Endothelial cell of umbilical vein (primary cell): Measurements from ENCODE around the gene FAM120B. TPM values are rescaled to one million over a fixed set of nuclear protein-coding genes. Genes with fewer than 3 reads are reported as not detected.

Experiments
- BruUV-seq: library from RNA; stranded (reverse); fragments of 400-500 nt; replicated peaks from 2 replicates; lab custom pipeline; 2021; lab: Mats Ljungman, UMichigan
- CTCF ChIA-PET: fragments of 300-600, 350-600 bp; sonication (Branson Sonifier 250); formaldehyde crosslinking; loops from one replicate; lab custom pipeline; 2021; ENCODE audit warnings: antibody characterized with exemption, inconsistent platforms; lab: Charles Lee
- POLR2A ChIA-PET: fragments of 300-600, 350-600 bp; sonication (Branson Sonifier 250); formaldehyde crosslinking; loops from one replicate; lab custom pipeline; 2021; ENCODE audit warnings: antibody characterized with exemption, inconsistent platforms; lab: Charles Lee
- DNase-seq: peaks from one replicate; pipeline ENCODE4 v3.0.0-alpha.2; 2011; ENCODE audit warnings: low read depth, low spot score
- FAIRE-seq: peaks from 2 replicates; lab custom pipeline; 2011; peaks lifted over from hg19 to GRCh38; lab: Jason Lieb, UNC
- H2AFZ ChIP-seq: 2 replicates; pipeline ENCODE4 v1.6.0; 2012; ENCODE audit warnings: low read depth, low read length, control low read depth, inconsistent platforms
- H3K27ac ChIP-seq: 2 replicates; pipeline ENCODE4 v1.5.1; 2011; ENCODE audit warnings: low read depth, mild to moderate bottlenecking, control low read depth, low read length, moderate library complexity; ENCODE audit not compliant: insufficient read depth
- H3K27me3 ChIP-seq, 2 experiments: 2 replicates each; pipeline versions ENCODE4 v1.6.0 to v1.6.1; 2011; ENCODE audit warnings: low read length in 2 of 2, mixed read lengths in 1 of 2; ENCODE audit not compliant: control insufficient read depth in 2 of 2, insufficient read depth in 2 of 2
- H3K36me3 ChIP-seq, 2 experiments: 2 replicates in 1 of 2; 3 replicates in 1 of 2; pipeline ENCODE4 v1.5.1; 2011; ENCODE audit warnings: low read length in 2 of 2, mild to moderate bottlenecking in 1 of 2, moderate library complexity in 1 of 2; ENCODE audit not compliant: control insufficient read depth in 2 of 2, insufficient read depth in 2 of 2; ENCODE audit errors: extremely low read depth in 1 of 2
- H3K4me1 ChIP-seq: 3 replicates; pipeline ENCODE4 v1.5.1; 2011; ENCODE audit warnings: mild to moderate bottlenecking, low read length; ENCODE audit not compliant: control insufficient read depth, insufficient read depth; ENCODE audit errors: extremely low read depth
- H3K4me2 ChIP-seq: 2 replicates; pipeline ENCODE4 v1.6.1; 2011; ENCODE audit warnings: low read length, control low read depth, mixed read lengths; ENCODE audit not compliant: insufficient read depth
- H3K4me3 ChIP-seq, 3 experiments: fragments of 200-600 bp in 1 of 3; sonication (generic), shearing (Covaris generic) in 1 of 3; replicated peaks in 1 of 3; 2 replicates each; pipeline ENCODE4 v1.5.1; 2011 to 2016; ENCODE audit warnings: control low read depth in 3 of 3, low read length in 3 of 3, mild to moderate bottlenecking in 2 of 3, inconsistent platforms in 1 of 3, low read depth in 1 of 3, moderate library complexity in 1 of 3; ENCODE audit not compliant: insufficient read depth in 1 of 3
- H3K79me2 ChIP-seq: 2 replicates; pipeline ENCODE4 v1.6.0; 2012; ENCODE audit warnings: low read length, inconsistent platforms; ENCODE audit not compliant: control insufficient read depth, insufficient read depth
- H3K9ac ChIP-seq: replicated peaks from 2 replicates; pipeline ENCODE3; 2011; ENCODE audit warnings: low read length, control low read depth; ENCODE audit not compliant: insufficient read depth; ENCODE audit errors: extremely low read depth
- H3K9me1 ChIP-seq: replicated peaks from 3 replicates; pipeline ENCODE4 v1.6.0; 2011; ENCODE audit warnings: mild to moderate bottlenecking, low read length; ENCODE audit not compliant: control insufficient read depth, insufficient read depth; ENCODE audit errors: extremely low read depth
- H3K9me3 ChIP-seq: replicated peaks from 2 replicates; pipeline ENCODE4 v1.5.1; 2012; ENCODE audit warnings: low read length, inconsistent platforms; ENCODE audit not compliant: control insufficient read depth, insufficient read depth
- H4K20me1 ChIP-seq: replicated peaks from 2 replicates; pipeline ENCODE3; 2011; ENCODE audit warnings: mild to moderate bottlenecking, low read length; ENCODE audit not compliant: control insufficient read depth, insufficient read depth; ENCODE audit errors: extremely low read depth
- EZH2 ChIP-seq: IDR thresholded peaks from 2 replicates; pipeline ENCODE4 v1.6.1; 2012; ENCODE audit warnings: borderline replicate concordance, low read depth, mild to moderate bottlenecking, moderate library complexity, low read length, inconsistent platforms; ENCODE audit not compliant: severe bottlenecking
- FOS ChIP-seq: IDR thresholded peaks from 2 replicates; pipeline ENCODE4 v1.6.1; 2011; ENCODE audit warnings: mild to moderate bottlenecking, low read length, moderate library complexity, borderline replicate concordance; ENCODE audit not compliant: insufficient read depth
- GATA2 ChIP-seq: IDR thresholded peaks from 2 replicates; pipeline ENCODE4 v1.7.0; 2011; ENCODE audit warnings: low read depth, mild to moderate bottlenecking, moderate library complexity, mixed read lengths, low read length; ENCODE audit not compliant: insufficient read length, insufficient read depth
- JUN ChIP-seq: IDR thresholded peaks from 2 replicates; pipeline ENCODE4 v1.6.1; 2011; ENCODE audit warnings: borderline replicate concordance, low read depth; ENCODE audit not compliant: insufficient read length, insufficient read depth
- MYC ChIP-seq: IDR thresholded peaks from one replicate; pipeline ENCODE4 v1.6.1; 2011; ENCODE audit warnings: mild to moderate bottlenecking, low read depth, low read length
- POLR2A ChIP-seq: IDR thresholded peaks from 2 replicates; pipeline ENCODE4 v1.6.1; 2012; ENCODE audit warnings: low read depth, mild to moderate bottlenecking, control low read depth, low read length
- POLR2AphosphoS5 ChIP-seq: IDR thresholded peaks from 2 replicates; pipeline ENCODE4 v1.6.1; 2012; ENCODE audit warnings: low read depth, mild to moderate bottlenecking, control low read depth, low read length, moderate library complexity; ENCODE audit not compliant: insufficient read depth
- dilution Hi-C: fragments of 300-500 bp; cut with MboI; formaldehyde crosslinking; loops from one replicate; pipeline ENCODE4 v1.15.0; 2019; ENCODE audit warnings: low sequenced_read_pairs; ENCODE audit not compliant: extremely low pct_ligation_motif_present
- intact Hi-C: fragments of 100-400 bp; cut with micrococcal nuclease; formaldehyde crosslinking; loops from one replicate; pipeline ENCODE4 v1.10.0; 2022
- polyA plus RNA-seq, 4 experiments: library from polyadenylated mRNA; depleted of rRNA in 3 of 4; stranded (reverse) in 3 of 4; unstranded in 1 of 4; fragments of >200 nt; gene quantifications; 2 replicates each; pipeline versions ENCODE4 v1.2.1 to v1.2.3, GENCODE V29; 2011 to 2012; ENCODE audit warnings: missing spikeins in 1 of 4
- total RNA-seq: library from RNA; stranded (reverse); gene quantifications from 2 replicates; pipeline ENCODE4 v1.2.3, GENCODE V29; 2021
- TF ChIP-seq, protein P1 (sequence below): IDR thresholded peaks from 2 replicates; pipeline ENCODE4 v1.6.1; 2011; ENCODE audit not compliant: insufficient read depth, insufficient read length
- TF ChIP-seq, protein P2 (sequence below), 2 donors: IDR thresholded peaks; 1 replicate in 1 of 2; 2 replicates in 1 of 2; pipeline ENCODE4 v1.5.1; 2011; ENCODE audit warnings: low read length in 2 of 2, mild to moderate bottlenecking in 2 of 2, moderate library complexity in 2 of 2, control low read depth in 1 of 2, inconsistent platforms in 1 of 2, low read depth in 1 of 2; ENCODE audit not compliant: insufficient read depth in 1 of 2; ENCODE audit errors: extremely low read depth in 1 of 2

The FAM120B gene
- total and polyA plus RNA-seq, 2 donors (not counting 3 experiments of a cell fraction or from before 2014, with no cell fraction given), result 10.8 to 28.2 TPM

DNA sequence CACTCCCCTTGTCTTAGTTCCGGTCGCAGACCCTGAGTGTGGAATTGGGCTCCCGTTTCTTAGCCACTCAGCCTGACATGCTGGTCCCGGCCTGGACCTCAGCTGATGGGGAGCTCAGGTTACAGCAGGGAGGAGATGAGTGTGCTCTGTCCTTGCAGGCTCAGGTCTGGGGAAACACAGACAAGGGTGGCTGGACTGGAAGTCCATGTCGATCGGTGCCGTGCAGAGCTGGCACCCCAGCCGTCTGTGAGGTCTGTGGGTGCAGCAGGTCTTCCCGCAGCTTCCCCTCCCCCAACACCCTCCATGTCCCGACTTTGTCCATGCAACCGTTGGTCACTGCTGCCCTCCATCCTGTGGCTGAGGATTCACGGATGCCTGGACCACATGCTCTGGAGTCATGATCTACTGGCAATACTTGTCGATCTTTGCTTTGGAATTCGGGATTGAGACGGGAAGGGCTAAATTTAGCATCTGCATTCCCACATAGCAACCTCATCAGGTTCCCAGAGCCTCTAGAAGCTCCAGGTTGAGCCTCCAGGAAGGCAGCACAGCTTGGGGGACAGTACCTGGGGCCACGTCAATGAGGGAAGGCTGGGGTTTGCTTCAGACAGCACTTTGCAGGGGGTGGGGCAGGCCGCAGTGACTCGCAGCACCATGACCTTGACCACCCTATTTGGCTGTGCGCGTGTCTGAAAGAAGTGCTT lies 127.7 kb downstream of the FAM120B start:
- FAIRE-seq, result no peak
- Histone ChIP-seq H3K4me2 (no peak overlapping the region), H3K4me3 (no peak overlapping the region), H3K27me3 (peaks cover 0 to 1% of the 10 kb centered on the region in 2 experiments), H3K9ac (no peak overlapping the region), H3K9me3 (no peaks in the 10 kb centered on the region), H3K36me3 (no peaks in the 10 kb centered on the region), H3K27ac (no peak overlapping the region), H3K4me1 (peaks cover 5% of the 10 kb centered on the region), H3K9me1 (no peaks in the 10 kb centered on the region), H2AFZ (no peak overlapping the region), H3K79me2 (no peaks in the 10 kb centered on the region), H4K20me1 (no peaks in the 10 kb centered on the region)
- no TSS peak for BruUV-seq
- intact Hi-C loops (no loop called here), dilution Hi-C loops (no loop called here)
- TF ChIP-seq FOS (no peak), MYC (no peak), POLR2A (no peak), POLR2AphosphoS5 (no peak), GATA2 (no peak), JUN (no peak), EZH2 (no peak)
- TF ChIP-seq, protein P1, sequence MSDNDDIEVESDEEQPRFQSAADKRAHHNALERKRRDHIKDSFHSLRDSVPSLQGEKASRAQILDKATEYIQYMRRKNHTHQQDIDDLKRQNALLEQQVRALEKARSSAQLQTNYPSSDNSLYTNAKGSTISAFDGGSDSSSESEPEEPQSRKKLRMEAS, result no peak
- TF ChIP-seq, protein P2, sequence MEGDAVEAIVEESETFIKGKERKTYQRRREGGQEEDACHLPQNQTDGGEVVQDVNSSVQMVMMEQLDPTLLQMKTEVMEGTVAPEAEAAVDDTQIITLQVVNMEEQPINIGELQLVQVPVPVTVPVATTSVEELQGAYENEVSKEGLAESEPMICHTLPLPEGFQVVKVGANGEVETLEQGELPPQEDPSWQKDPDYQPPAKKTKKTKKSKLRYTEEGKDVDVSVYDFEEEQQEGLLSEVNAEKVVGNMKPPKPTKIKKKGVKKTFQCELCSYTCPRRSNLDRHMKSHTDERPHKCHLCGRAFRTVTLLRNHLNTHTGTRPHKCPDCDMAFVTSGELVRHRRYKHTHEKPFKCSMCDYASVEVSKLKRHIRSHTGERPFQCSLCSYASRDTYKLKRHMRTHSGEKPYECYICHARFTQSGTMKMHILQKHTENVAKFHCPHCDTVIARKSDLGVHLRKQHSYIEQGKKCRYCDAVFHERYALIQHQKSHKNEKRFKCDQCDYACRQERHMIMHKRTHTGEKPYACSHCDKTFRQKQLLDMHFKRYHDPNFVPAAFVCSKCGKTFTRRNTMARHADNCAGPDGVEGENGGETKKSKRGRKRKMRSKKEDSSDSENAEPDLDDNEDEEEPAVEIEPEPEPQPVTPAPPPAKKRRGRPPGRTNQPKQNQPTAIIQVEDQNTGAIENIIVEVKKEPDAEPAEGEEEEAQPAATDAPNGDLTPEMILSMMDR (IDR thresholded peaks at IDR 0.05; ENCODE audit: extremely low read depth in 1 of 2, insufficient read depth in 1 of 2, low read depth in 1 of 2, low read length in 2 of 2), result no peak
- ChIA-PET POLR2A (no interaction called here), CTCF (no interaction called here)
- DNase-seq, result no peak
